Measurements from ENCODE around the gene SUGCT. TPM values are rescaled to one million over a fixed set of nuclear protein-coding genes. Genes with fewer than 3 reads are reported as not detected.
"Not testable (repeated sequence)": the region's sequence is repeated elsewhere in the genome, so short reads cannot be mapped to it uniquely, and the experiment has no call there.

SUGCT gene
- total RNA-seq, 2 donors from 2014 or later = 3.3 to 15.2 TPM

DNA sequence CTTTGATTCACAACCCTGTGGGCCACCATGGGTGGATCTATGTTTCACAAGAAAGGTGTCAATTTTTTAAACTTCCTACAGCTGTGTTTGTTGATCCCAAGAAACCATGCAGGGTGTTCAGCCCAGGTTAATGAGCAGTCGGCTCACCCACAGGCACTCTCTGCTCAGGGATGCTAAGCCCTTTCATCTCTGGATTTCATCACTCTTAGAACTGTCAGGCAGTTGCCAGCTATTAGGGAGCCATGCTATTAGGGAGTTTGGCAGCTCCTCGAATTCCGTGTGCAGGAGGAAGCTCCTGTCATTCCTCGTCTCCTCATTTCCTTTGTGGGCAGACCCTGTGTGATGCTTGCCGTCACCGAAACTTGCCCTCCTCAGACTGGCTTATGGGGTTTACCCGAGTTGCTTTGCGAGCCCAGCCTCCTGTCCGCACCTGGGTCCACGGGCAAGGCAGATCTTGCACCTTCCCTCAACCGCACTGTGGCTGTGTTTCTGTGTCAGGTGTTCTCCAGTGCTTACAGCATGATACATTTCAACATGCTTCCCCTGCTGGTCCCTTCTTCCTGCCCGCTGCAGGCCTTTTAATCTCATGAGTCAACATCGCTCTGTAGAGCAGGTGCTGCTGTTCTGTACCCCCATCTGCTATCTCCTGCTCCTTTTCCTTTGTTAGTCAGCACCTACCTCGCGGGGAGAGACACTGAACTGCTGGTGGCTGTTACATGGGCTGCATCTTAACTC, 509.8 kb downstream of the SUGCT start:
- no peak for TF ChIP-seq CTCF (IDR thresholded peaks at IDR 0.05)
- Histone ChIP-seq H3K27ac (no peak overlapping the region), H3K27me3 (replicated peaks; ENCODE audit: insufficient read depth) (no peaks in the 10 kb centered on the region), H3K9me3 (no peaks in the 10 kb centered on the region), H3K36me3 (no peaks in the 10 kb centered on the region), H3K4me3 (no peak overlapping the region), H3K4me1 (ENCODE audit: control insufficient read depth in 1 of 2, low read depth in 2 of 2) (no peaks in the 10 kb centered on the region)
- DNase-seq (ENCODE audit: low spot score) = no peak
- ATAC-seq (ENCODE audit: insufficient number of reproducible peaks, low FRiP score, low read depth) = no peak

DNA sequence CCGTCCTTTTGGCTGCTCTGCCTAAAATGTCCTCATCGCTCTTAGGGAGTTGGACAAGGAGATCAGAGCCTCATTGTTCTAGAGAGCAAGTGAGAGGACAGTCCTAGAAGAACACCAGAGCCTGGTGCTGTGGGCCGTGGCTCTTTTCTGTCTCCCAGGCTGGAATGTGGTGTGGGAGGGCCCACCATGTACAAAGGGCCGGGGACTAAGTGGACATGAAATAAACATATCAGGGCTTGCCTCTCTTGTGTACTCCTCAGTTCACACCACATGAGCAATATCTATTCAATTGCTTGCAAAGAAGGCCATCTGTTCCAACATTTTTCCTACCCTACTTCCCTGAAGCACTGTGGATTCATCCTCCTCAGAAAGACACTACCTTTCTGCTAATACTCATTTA, 510.4 kb downstream of the SUGCT start:
- Histone ChIP-seq H3K36me3 (no peaks in the 10 kb centered on the region), H3K27ac (no peak overlapping the region), H3K4me3 (no peak overlapping the region), H3K4me1 (ENCODE audit: control insufficient read depth in 1 of 2, low read depth in 2 of 2) (no peaks in the 10 kb centered on the region), H3K9me3 (no peaks in the 10 kb centered on the region), H3K27me3 (replicated peaks; ENCODE audit: insufficient read depth) (no peaks in the 10 kb centered on the region)
- ATAC-seq (ENCODE audit: insufficient number of reproducible peaks, low FRiP score, low read depth) (no peak), DNase-seq (ENCODE audit: low spot score) (no peak)
- TF ChIP-seq CTCF (IDR thresholded peaks at IDR 0.05) = no peak

DNA sequence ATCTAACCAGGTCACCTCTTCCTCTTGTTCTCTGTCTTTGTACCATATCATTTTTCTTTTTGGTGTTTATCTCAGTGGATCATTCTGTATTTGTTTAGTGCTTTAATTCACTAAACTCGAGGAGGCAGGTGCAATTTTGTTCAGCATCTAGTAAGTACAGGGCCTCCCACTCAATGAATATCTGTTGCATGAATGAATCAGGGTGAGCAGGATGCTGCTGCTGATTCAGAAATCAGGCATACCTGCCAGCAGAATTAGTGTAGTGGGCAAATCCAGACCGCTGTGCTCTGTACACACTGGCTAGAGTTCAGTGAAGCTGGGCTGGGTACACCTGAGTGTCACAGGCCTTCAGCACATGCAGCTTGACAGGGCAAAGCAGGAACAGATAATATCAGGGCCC, 511.9 kb downstream of the SUGCT start:
- no peaks in the 10 kb centered on the region for H3K4me1 ChIP-seq (ENCODE audit: control insufficient read depth in 1 of 2, low read depth in 2 of 2)
- ATAC-seq (ENCODE audit: insufficient number of reproducible peaks, low FRiP score, low read depth) = no peak
- no peak for DNase-seq (ENCODE audit: low spot score)
- no peak overlapping the region for H3K4me3 ChIP-seq
- H3K27me3 ChIP-seq (replicated peaks; ENCODE audit: insufficient read depth) = no peaks in the 10 kb centered on the region
- no peaks in the 10 kb centered on the region for H3K36me3 ChIP-seq
- TF ChIP-seq CTCF (IDR thresholded peaks at IDR 0.05) = no peak
- H3K9me3 ChIP-seq = no peaks in the 10 kb centered on the region
- no peak overlapping the region for H3K27ac ChIP-seq

- H3K9me3 ChIP-seq = no peaks in the 10 kb centered on the region
- no peak overlapping the region for H3K27ac ChIP-seq
- no peaks in the 10 kb centered on the region for H3K36me3 ChIP-seq
- no peaks in the 10 kb centered on the region for H3K27me3 ChIP-seq (replicated peaks; ENCODE audit: insufficient read depth)
- no peaks in the 10 kb centered on the region for H3K4me1 ChIP-seq (ENCODE audit: control insufficient read depth in 1 of 2, low read depth in 2 of 2)
- no peak for TF ChIP-seq CTCF (IDR thresholded peaks at IDR 0.05)
- H3K4me3 ChIP-seq = no peak overlapping the region
- ATAC-seq (ENCODE audit: insufficient number of reproducible peaks, low FRiP score, low read depth) = no peak
- DNase-seq (ENCODE audit: low spot score) = no peak
Measured at GRCh38 chr7:40647719-40648118, 512.9 kb downstream of the SUGCT start.

- Histone ChIP-seq H3K9me3 (no peaks in the 10 kb centered on the region), H3K27ac (no peak overlapping the region), H3K4me1 (ENCODE audit: control insufficient read depth in 1 of 2, low read depth in 2 of 2) (no peaks in the 10 kb centered on the region), H3K27me3 (replicated peaks; ENCODE audit: insufficient read depth) (no peaks in the 10 kb centered on the region), H3K36me3 (no peaks in the 10 kb centered on the region), H3K4me3 (no peak overlapping the region)
- no peak for TF ChIP-seq CTCF (IDR thresholded peaks at IDR 0.05)
- no peak for DNase-seq (ENCODE audit: low spot score)
- no peak for ATAC-seq (ENCODE audit: insufficient number of reproducible peaks, low FRiP score, low read depth)
Measured at GRCh38 chr7:40649247-40649646, 514.4 kb downstream of the SUGCT start.

DNA sequence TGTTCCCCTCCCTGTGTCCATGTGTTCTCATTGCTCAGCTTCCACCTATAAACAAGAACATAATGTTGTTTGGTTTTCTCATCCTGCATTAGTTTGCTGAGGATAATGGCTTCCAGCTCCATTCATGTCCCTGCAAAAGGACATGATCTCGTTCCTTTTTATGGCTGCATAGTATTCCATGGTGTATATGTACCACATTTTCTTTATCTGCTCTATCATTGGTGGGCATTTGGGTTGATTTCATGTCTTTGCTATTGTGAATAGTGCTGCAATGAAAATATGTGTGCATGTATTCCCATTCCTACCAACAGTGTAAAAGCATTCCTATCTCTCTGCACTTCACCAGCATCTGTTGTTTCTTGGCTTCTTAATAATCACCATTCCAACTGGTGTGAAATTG, 516.1 kb downstream of the SUGCT start:
- ATAC-seq (ENCODE audit: insufficient number of reproducible peaks, low FRiP score, low read depth); H3K9me3 ChIP-seq; H3K4me3 ChIP-seq; DNase-seq (ENCODE audit: low spot score); H3K27ac ChIP-seq; H3K36me3 ChIP-seq; H3K4me1 ChIP-seq (ENCODE audit: control insufficient read depth in 1 of 2, low read depth in 2 of 2); H3K27me3 ChIP-seq (replicated peaks; ENCODE audit: insufficient read depth): not testable (repeated sequence)

Data from thoracic aorta (tissue), 2 donors.